GM19328 (cell line): ENCODE measurements around the gene HECTD1.
"Not testable (repeated sequence)": the region's sequence is repeated elsewhere in the genome, so short reads cannot be mapped to it uniquely, and the experiment has no call there.

Experiments used
- ATAC-seq: cut with Tn5 transposase; IDR thresholded peaks from one replicate; pipeline ENCODE4 v1.9.1; 2021; ENCODE audit warnings: mild to moderate bottlenecking, moderate library complexity; ENCODE audit not compliant: unreplicated experiment

HECTD1 gene

DNA sequence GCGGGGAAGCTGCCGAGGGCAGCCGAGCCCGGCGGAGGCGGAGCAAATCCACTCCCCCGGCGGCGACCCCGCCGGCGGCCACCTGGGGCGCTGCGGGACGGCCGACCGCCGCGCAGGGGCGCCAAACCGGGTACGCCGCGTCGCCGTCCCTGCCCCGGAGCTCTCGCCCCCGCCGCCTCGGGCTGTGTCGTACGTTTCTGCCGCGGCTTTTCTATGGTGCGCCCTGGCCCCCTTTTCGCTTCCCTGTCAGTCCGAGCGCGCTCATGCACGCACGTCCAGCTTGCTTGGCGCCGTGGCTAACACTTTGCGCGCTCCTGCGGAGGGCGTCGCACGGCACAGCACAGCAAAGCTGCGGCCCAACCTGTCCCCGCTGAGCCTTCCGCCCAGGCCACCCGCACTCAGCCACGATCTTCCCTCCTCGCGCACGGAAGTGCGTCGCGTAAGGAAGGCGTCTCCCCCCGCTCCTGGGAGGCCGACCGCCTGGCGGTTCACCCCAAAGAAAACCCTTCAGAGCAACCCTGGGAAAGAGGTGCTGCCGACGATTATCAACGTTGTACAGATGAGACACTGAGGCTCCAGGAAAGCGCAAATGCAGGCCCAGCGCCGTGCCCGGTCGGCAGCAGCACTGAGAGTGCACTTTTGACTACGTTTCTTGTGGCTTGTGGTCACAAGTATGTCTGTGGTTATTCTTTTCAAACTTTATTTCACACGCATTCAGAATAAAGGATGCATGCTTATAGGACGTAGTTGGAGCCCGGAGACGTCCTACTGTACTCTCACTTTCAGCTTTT is at the start of gene HECTD1:
TSS of gene HECTD1 (minus strand) at position 39 of the 791 bp plus-strand sequence. CDS start 1,857 bp downstream, outside the sequence.
- ATAC-seq = peak; percentile 69

DNA sequence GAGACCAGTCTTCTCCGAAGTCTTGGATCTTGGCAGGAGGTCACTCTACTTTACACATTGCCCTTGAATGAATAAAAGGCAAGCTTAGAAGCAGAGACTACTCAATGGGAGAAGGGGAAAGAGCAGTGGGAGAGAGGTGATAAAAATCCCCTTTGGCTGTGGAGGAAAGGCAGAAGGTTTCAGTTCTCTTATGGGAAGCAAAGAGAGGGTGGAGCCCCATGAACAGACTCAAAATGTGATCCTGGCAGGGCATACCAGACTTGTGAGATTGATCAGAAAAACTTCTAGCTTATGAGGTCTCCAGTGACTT is 49.6 kb upstream of the HECTD1 start:
- ATAC-seq = no peak

DNA sequence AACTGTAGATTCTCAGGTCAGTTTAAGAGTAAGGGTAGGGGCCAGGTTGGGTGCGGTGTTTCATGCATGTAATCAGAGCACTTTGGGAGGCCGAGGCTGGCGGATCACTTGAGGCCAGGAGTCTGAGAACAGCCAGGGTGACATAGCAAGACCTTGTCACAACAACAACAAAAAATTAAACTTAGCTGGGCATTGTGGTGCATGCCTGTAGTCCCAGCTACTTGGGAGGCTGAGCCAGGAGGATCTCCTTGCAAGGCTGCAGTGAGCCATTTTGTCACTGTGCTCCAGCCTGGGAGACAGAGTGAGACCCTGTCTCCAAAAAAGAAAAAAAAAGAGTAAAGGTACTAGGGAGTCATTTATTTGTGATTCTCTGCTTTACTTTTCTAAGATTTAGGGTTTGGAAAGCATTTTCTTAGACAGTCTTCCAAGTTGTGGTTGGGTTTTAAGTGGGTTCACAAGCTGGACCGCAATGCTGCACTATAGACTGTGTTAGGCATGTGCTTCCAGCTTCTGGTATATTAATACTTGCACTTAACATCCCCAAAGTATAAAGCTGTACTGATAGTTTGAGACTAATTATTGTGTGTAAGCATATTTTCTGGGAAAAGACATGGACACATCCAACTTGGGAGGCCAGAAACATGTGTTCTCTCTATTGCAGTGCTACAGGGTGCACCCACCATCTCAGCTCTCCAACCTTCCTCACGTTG is 49.1 kb upstream of the HECTD1 start:
- no peak for ATAC-seq

DNA sequence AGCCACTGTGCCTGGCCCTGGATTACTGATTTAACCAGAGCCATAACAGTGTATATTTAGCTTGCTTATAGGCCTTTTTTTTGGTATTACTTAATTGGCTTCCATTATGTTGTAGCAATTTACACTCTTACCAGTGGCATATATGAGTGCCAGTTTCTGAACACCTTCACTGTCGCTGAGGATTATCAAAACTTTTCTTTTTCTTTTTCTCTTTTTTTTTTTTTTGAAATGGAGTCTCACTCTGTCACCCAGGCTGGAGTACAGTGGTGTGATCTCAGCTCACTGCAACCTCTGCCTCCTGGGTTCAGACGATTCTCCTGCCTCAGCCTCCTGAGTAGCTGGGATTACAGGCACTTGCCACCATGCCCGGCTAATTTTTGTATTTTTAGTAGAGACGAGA is 48.3 kb upstream of the HECTD1 start:
- ATAC-seq = not testable (repeated sequence)

DNA sequence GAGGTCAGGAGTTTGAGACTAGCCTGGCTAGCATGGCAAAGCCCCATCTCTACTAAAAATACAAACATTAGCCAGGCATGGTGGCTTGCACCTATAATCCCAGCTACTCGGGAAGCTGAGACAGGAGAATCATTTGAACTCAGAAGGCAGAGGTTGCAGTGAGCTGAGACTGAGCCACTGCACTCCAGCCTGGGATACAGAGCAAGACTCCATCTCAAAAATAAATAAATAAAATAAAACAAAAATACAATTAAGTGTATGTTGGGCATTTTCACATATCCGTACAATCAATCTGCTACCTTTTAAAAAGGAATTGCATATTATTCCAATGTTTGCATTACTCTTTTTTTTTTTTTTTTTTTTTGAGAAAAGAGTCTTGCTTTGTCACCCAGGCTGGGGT is 47.7 kb upstream of the HECTD1 start:
- no peak for ATAC-seq

DNA sequence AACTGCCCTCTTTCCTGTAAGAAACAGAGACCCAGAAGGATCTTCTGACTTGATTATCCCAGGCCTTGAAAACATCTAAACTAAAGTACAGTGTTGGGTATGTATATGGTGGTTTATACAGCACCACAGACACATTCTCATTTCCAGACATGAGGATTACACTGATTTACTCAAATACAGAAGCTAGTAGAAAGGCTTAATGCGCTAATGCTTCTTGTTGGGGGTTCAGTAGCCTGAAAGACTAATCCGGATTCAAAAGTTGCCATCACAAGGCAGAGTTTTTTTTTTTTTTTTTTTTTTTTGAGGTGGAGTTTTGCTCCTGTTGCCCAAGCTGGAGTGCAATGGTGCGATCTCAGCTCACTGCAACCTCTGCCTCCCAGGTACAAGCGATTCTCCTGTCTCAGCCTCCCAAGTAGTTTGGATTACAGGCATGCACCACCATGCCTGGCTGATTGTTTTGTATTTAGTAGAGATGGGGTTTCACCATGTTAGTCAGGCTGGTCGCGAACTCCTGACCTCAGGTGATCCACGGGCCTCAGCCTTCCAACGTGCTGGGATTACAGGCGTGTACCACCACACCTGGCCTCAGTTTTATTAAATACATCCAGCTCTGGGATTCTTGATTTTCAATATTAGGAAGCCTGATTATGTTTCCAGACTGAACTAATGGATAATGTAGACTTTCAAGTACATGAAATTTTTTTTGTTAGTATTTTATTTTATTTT is 46.3 kb upstream of the HECTD1 start:
- no peak for ATAC-seq

DNA sequence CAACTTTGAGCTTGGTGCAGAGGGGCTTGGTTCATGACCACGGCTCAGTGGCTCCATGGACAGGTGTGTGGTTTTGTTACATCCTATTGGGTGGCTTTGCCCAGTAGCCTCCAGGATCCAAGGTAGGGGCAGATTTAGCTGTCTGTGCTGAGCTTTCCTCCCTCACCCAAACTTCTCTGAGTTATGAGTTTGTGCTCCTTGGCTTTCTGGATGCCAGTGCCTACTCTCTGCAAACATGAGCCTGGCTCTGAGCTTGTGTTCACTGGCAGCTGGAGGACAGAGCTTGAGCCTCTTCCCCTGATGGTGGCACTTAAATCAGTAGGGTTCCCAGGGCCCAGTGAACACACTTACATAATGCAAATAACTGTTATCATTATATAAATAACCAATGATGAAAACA is 45.3 kb upstream of the HECTD1 start:
- no peak for ATAC-seq

DNA sequence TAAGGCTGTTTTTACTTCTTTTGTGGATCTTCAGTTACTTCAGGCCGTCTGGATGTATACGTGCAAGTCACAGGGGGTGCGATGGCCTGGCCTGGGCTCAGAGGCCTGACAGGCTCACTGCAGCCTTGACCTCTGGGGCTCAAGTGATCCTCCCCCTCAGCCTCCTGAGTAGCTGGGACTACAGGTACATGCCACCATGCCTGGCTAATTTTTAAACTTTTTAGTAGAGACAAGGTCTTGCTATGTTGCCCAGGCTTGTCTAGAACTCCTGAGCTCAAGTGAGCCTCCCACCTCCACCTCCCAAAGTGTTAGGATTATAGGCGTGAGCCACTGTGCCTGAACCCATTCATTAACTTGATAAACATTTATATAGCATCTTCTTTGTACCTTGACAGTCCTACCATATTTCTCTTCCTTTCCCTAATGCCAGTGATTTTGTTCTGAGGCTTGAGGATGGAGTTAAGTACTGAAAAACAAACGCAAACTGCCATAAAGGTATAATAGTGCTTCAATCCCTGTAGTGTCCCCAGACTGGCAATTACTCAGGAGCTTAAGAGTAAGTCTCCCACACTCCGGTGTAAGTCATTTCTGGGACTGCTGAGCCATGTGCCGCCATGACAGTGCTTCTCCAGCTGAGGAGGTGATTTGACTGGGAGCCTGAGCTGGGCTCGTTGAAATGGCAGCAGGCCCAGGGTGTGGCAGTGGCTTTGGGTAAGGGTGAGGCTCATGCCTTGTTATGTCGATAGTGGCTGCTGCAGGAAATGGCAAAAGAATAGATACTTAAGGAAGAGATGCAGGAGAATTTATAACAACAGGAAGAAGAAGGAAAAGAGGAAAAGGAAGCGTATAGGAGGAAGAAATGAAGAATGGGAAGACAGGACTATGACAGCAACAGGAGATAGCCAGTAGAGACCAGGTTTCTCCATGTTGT is 43.7 kb upstream of the HECTD1 start:
- no peak for ATAC-seq

DNA sequence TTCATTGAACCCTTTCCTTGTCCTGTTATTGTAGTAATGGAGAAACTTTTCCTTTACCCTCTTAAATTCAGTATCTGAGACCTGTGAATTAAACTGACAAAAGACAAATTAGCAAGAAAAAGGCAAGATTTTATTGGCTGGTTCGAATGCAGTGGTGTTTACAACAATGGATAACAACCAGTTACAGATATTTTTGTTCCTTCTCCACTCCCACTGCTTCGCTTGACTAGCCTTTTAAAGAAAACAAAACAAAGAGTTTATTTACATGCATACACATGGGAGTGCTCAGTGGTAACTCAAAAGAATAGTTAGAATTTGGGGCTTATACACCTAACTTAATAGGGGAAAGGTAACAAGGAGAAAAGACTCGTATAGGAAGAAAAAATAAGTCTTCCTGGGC is 37.0 kb upstream of the HECTD1 start:
- ATAC-seq = no peak

DNA sequence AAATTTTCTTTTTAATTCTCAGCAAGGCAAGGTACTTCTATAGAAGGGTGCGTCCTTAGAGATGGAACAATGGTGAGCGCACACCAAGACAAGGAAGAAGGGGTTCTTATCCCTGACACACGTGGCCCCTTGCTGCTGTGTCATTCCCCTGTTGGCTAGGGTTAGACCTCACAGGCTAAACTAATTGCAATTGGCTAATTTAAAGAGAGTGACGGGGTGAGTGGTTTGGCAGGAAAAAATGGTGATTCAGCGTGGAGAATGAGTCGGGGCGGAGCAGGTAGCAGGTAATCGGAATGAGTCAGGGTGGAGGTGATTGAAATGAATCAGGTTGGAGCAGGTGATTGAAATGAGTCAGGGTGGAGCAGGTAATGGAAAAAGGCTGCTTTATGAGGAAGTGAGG is 36.3 kb upstream of the HECTD1 start:
- no peak for ATAC-seq

DNA sequence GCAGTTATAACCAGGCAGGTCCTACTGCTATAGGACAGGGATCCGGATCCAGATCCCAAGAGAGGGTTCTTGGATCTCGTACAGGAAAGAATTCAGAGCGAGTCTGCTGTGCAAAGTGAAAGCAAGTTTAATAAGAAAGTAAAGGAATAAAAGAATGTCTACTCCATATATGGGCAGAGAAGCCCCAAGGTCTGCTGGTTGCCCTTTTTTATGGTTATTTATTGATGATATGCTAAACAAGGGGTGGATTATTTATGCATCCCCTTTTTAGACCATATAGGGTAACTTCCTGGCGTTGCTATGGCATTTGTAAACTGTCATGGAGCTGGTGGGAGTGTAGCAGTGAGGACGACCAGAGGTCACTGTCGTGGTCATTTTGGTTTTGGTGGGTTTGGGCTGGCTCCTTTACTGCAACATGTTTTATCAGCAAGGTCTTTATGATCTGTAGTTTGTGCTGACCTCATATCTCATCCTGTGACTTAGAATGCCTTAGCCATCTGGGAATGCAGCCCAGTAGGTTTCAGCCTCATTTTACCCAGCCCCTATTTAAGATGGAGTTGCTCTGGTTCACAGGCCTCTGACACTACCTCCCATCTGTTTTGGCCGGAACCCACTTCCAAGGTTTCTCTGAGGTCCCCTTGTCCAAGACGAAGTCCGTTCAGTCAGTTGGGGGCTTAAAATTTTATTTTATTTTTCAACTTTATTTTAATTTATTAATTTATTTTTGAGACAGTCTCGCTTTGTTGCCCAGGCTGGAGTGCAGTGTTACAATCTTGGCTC is 34.8 kb upstream of the HECTD1 start:
- not testable (repeated sequence) for ATAC-seq

DNA sequence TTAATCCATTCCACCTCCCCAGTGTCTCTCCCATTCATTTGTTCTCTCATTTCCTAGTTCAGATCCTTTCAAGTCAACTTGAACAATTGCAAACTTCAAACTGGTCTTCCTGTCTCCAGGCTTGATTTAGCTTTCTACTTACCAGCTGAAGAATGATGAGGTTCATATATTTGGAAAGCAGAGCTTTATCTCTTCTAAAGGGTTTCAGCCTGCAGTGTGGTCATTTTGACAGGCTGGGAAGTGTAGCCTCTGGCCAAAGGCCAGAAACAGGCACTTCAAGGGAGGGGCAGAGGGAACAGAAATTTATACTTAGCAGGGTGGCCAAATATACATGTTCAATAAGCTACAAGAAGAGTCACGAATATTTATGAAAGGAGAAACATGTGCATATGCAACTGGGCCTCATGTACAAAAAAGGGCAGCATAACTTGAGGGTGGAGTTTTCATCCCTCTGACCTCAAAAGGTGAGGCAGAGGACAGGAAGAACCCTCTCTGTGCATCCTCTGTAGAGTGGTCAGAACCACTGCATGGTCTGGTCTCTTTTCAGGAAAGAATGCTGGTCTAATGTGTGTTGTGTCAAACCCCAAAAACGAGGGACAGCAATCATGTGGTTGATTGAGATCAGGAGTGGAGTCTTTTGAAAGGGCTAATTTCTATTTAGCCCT is 34.0 kb upstream of the HECTD1 start:
- no peak for ATAC-seq

DNA sequence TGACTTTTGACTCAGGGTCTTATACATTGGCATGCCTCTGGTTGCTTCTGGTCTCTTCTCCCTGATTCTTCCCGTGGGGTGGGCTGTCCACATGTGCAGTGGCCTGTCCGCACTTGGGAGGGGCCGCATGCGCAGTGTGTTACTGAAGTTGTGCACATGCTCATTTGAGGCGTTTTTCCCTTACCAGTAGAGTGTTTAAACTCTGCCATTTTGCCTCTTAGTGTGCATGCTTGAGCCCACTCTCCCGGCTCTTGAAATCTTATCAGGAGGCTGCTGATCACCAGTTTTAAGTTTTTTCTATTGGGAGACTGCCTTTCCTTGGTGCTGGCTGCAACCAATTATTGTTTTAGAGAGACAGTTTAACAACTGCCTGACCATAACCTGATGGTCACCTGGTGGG is 32.1 kb upstream of the HECTD1 start:
- ATAC-seq = no peak

DNA sequence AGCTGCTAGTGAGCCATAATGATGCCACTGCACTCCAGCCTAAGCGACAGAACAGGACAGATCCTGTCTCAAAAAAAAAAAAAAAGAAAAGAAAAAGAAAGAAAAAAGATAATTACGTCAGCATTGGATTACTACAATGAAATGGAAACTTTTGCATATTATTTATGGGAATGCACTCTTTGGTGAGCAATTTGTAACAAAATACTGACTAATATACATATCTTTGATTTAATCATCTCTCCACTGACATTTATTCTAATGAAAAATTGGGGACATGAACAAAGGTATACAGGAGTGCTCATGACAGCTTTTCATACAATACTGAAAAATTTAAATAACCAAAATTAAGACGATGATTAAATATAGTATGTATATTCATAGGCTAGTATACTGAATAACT is 27.9 kb upstream of the HECTD1 start:
- ATAC-seq = no peak

DNA sequence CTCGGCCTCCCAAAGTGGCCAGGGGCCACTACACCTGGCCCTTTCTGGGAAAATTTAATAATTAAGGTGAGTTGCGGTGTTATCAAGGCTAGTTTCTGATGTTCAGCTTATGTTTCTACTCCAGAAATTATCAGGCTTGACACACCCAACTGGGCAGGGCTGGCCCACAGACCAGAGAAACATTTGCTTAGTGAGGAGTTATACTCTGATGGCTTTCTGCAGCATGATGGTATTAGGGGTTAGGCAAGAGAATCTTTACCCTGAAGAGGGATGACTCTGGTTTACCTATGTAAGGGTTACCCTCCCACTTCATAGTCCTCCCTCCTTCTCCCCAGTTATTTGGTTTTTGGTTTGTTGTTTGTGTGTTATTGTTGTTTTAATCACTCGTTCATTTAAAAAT is 24.5 kb upstream of the HECTD1 start:
- no peak for ATAC-seq

DNA sequence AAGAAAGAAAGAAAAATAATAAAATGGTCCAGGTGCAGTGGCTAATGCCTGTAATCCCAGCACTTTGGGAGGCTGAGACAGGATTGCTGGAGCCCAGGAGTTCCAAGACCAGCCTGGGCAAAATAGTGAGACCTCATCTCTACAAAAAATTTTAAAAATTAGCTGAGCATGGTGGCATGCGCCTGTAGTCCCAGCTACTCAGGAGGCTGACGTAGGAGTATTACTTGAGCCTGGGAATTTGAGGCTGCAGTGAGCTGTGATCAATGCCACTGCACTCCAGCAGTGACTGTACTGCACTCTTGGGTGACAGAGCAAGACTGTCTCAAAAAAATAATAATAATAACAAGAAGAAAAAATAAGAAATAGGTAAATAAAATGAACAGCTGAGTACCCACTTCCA is 23.7 kb upstream of the HECTD1 start:
- ATAC-seq = not testable (repeated sequence)

DNA sequence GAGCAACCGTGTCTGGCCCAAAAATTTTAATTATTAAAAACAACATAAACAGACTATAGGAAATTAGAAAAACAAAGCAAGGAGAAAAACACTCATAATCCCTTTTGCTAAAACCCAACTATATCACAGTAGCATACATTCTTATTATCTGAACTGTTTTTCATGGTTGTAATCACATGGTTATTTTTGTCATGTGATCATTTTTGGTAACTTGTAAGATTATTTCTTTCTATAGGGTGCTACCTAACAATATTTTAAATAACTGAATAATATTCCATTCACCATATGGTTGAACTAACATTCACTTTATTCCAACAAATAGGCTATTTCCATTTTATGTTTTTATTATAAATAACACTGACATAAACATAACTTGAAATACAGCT is 23.0 kb upstream of the HECTD1 start:
- ATAC-seq = no peak

DNA sequence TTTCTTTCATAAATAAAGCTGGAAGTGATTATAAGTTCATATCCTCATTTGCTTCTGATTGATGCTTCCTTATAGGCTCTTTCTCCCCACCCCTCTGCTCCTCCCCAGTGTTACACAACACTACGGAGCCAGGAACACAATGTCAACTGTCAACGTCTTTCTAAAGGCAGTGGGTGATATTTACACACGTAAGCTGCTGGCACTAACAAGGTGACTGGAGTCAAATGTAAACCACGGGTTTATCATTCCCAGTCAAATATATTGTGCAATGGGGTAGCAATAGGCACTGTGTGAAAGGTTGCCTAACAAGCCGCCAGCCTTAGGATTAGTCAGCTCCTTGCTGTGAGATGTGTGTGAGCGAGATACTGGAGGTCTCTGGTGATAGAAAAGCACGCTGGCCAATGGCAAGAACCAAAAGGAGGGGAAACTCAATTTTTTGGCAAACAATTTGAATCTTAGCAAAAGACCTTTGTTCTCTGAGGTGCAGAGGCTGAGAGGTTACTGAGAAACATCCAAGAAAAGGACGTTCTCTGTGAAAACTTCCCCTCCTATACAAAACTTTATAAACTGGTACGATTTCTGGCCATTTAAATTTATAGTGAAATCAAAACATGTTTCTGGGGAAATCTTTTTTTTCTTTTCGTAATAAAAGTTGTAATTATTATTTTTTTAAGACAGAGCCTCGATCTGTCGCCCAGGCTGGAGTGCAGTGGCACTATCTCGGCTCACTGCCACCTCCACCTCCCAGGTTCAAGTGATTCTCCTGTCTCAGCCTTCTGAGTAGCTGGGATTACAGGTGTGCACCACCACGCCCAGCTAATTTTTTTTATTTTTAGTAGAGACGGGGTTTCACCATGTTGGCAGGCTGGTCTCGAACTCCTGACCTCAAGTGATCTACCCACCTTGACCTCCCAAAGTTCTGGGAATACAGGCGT is 22.3 kb upstream of the HECTD1 start:
- ATAC-seq = no peak

DNA sequence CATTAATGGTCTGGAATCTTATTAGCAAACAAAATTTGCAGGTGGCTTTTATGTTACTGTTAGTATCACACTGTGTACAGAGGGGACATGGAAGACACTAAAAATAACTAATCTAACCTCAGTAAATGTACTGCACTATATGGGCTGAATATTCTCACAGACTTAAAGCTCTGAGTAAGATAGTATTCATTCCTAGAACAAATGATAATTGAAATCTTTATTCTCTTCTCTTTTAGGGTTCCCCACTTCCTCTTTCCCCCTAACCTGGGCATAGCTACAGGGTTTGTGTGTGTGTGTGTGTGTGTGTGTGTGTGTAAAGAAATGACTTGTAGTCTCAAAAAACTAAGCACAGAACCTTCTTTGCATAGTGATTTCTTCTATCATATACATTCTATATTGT is 21.4 kb upstream of the HECTD1 start:
- peak; percentile 67 for ATAC-seq
